HG03159 (cell line): ENCODE measurements around the gene SND1.

Experiments
- ATAC-seq: cut with Tn5 transposase; IDR thresholded peaks from one replicate; pipeline ENCODE4 v1.9.1; 2021; ENCODE audit warnings: mild to moderate bottlenecking, moderate library complexity; ENCODE audit not compliant: unreplicated experiment

Gene SND1

GRCh38 chr7:128121711-128122530 is 469.9 kb downstream of the SND1 start:
- no peak for ATAC-seq

- no peak for ATAC-seq
These were observed 470.7 kb downstream of the SND1 start for GRCh38 chr7:128122576-128123290.

- ATAC-seq = no peak
These were observed 471.5 kb downstream of the SND1 start for GRCh38 chr7:128123291-128124037.

GRCh38 chr7:128124786-128125185 is 472.8 kb downstream of the SND1 start:
- no peak for ATAC-seq

GRCh38 chr7:128125816-128126215 is 473.8 kb downstream of the SND1 start:
- no peak for ATAC-seq

GRCh38 chr7:128128401-128128800 is 476.4 kb downstream of the SND1 start:
- ATAC-seq = no peak

GRCh38 chr7:128129224-128129864 is 477.4 kb downstream of the SND1 start:
- ATAC-seq = no peak

- no peak for ATAC-seq
These were observed 479.1 kb downstream of the SND1 start for GRCh38 chr7:128131115-128131514.

GRCh38 chr7:128131731-128132130 is 479.7 kb downstream of the SND1 start:
- no peak for ATAC-seq

GRCh38 chr7:128132426-128133069 is 480.6 kb downstream of the SND1 start:
- ATAC-seq = no peak

- no peak for ATAC-seq
These were observed 483.1 kb downstream of the SND1 start for GRCh38 chr7:128135159-128135514.

- ATAC-seq = peak; percentile 93
These were observed 483.7 kb downstream of the SND1 start for GRCh38 chr7:128135515-128136214.

- no peak for ATAC-seq
These were observed 484.2 kb downstream of the SND1 start for GRCh38 chr7:128136215-128136597.

GRCh38 chr7:128137181-128137580 is 485.2 kb downstream of the SND1 start:
- no peak for ATAC-seq

GRCh38 chr7:128139406-128139805 is 487.4 kb downstream of the SND1 start:
- no peak for ATAC-seq

GRCh38 chr7:128141683-128142195 is 489.7 kb downstream of the SND1 start:
- ATAC-seq = no peak
